Natural killer cell treated with Interleukin-12 subunit alpha and Interleukin-12 subunit beta and Interleukin-15 and Interleukin-18, amount 100 ng/mL, for 72 hours (primary cell): ENCODE data around the gene PIGM. TPM values are rescaled to one million over a fixed set of nuclear protein-coding genes. Genes with fewer than 3 reads are reported as not detected.

Source experiments
- ATAC-seq, 2 donors: fragments of 150-1000 bp; cut with Tn5 transposase in 1 of 2; sonication (Bioruptor Pico), chemical (Tn5 transposase) in 1 of 2; 2 replicates each; pipeline ENCODE4 v1.10.0; 2021
- DNase-seq: peaks from one replicate; pipeline ENCODE4 v3.0.0; 2022; ENCODE audit warnings: low spot score
- H3K27ac Mint-ChIP-seq, 2 donors: 1 replicate in 1 of 2; 2 replicates in 1 of 2; pipeline ENCODE4 v1.8.0; 2022; ENCODE audit warnings: mixed read lengths in 2 of 2, mild to moderate bottlenecking in 1 of 2, moderate library complexity in 1 of 2
- H3K27me3 Mint-ChIP-seq, 2 donors: 1 replicate in 1 of 2; 2 replicates in 1 of 2; pipeline ENCODE4 v1.8.0; 2022; ENCODE audit warnings: mixed read lengths in 2 of 2
- H3K36me3 Mint-ChIP-seq: one replicate; pipeline ENCODE4 v1.8.0; 2022; ENCODE audit warnings: mixed read lengths
- H3K4me1 Mint-ChIP-seq, 2 donors: 1 replicate in 1 of 2; 2 replicates in 1 of 2; pipeline ENCODE4 v1.8.0; 2022; ENCODE audit warnings: low read depth in 2 of 2, mixed read lengths in 2 of 2, mild to moderate bottlenecking in 1 of 2
- H3K4me3 Mint-ChIP-seq: one replicate; pipeline ENCODE4 v1.8.0; 2022; ENCODE audit warnings: mixed read lengths
- H3K9me3 Mint-ChIP-seq: 2 replicates; pipeline ENCODE4 v1.8.0; 2022; ENCODE audit warnings: mixed read lengths
- total RNA-seq, 2 donors: library from RNA; stranded (reverse); gene quantifications; one replicate each; pipeline ENCODE4 v1.2.3, GENCODE V29; 2022

The PIGM gene
- total RNA-seq, result 1 to 10 TPM; 4.9 to 5.6 TPM

GRCh38 chr1:160031365-160032164, at the start of gene PIGM:
Gene PIGM (minus strand): TSS chr1:160031990. CDS start chr1:160031739, 251 bp downstream.
- ATAC-seq (peak; percentile 98 to 99), DNase-seq (peak; percentile 94)
- no peaks in the 10 kb centered on the region for H3K27me3 Mint-ChIP-seq
- peak within 1 kb of the TSS; percentile 98 for H3K4me3 Mint-ChIP-seq
- peaks cover 24 to 27% of the 10 kb centered on the region in 2 donors for H3K4me1 Mint-ChIP-seq
- H3K36me3 Mint-ChIP-seq, result no peaks in the 10 kb centered on the region
- no peaks in the 10 kb centered on the region for H3K9me3 Mint-ChIP-seq
- H3K27ac Mint-ChIP-seq, result peak within 1 kb of the TSS; percentile 79 to 90

- H3K9me3 Mint-ChIP-seq, result no peaks in the 10 kb centered on the region
- no peak for ATAC-seq
- H3K27me3 Mint-ChIP-seq, result peaks cover 42 to 55% of the 10 kb centered on the region in 2 donors
- H3K4me1 Mint-ChIP-seq, result peaks cover 5 to 10% of the 10 kb centered on the region in 2 donors
- no peaks in the 10 kb centered on the region for H3K36me3 Mint-ChIP-seq
- H3K4me3 Mint-ChIP-seq, result no peak within 1 kb of the TSS
- no peak within 1 kb of the TSS for H3K27ac Mint-ChIP-seq
- DNase-seq, result no peak
Observed at GRCh38 chr1:160081261-160081936, 49.6 kb upstream of the PIGM start, which contains the start of gene KCNJ9. Gene KCNJ9 (plus strand): TSS chr1:160081538. CDS start chr1:160084031, 2,493 bp downstream.

GRCh38 chr1:160080381-160081100, 48.8 kb upstream of the PIGM start:
- DNase-seq, result no peak
- H3K27ac Mint-ChIP-seq, result no peak overlapping the region
- no peak for ATAC-seq
- H3K9me3 Mint-ChIP-seq, result no peaks in the 10 kb centered on the region
- H3K27me3 Mint-ChIP-seq, result peaks cover 42 to 55% of the 10 kb centered on the region in 2 donors
- H3K36me3 Mint-ChIP-seq, result no peaks in the 10 kb centered on the region
- peaks cover 5 to 7% of the 10 kb centered on the region in 2 donors for H3K4me1 Mint-ChIP-seq
- no peak overlapping the region for H3K4me3 Mint-ChIP-seq

- H3K27me3 Mint-ChIP-seq, result peaks cover 42 to 64% of the 10 kb centered on the region in 2 donors
- peaks cover 4% of the 10 kb centered on the region in 2 donors for H3K4me1 Mint-ChIP-seq
- DNase-seq (no peak), ATAC-seq (no peak)
- H3K4me3 Mint-ChIP-seq, result no peak overlapping the region
- no peaks in the 10 kb centered on the region for H3K9me3 Mint-ChIP-seq
- no peak overlapping the region for H3K27ac Mint-ChIP-seq
- H3K36me3 Mint-ChIP-seq, result no peaks in the 10 kb centered on the region
Observed at GRCh38 chr1:160079448-160079847, 47.7 kb upstream of the PIGM start.

GRCh38 chr1:160078512-160079195, 46.9 kb upstream of the PIGM start:
- Mint-ChIP-seq H3K9me3 (no peaks in the 10 kb centered on the region), H3K27ac (no peak overlapping the region), H3K27me3 (peaks cover 38 to 65% of the 10 kb centered on the region in 2 donors), H3K36me3 (no peaks in the 10 kb centered on the region), H3K4me3 (no peak overlapping the region), H3K4me1 (no peaks in the 10 kb centered on the region)
- ATAC-seq (peak; percentile 78 to 79), DNase-seq (no peak)

GRCh38 chr1:160077486-160077885, 45.7 kb upstream of the PIGM start:
- ATAC-seq (no peak), DNase-seq (no peak)
- Mint-ChIP-seq H3K4me3 (no peak overlapping the region), H3K4me1 (no peaks in the 10 kb centered on the region), H3K27me3 (peaks cover 34 to 60% of the 10 kb centered on the region in 2 donors), H3K27ac (no peak overlapping the region), H3K36me3 (no peaks in the 10 kb centered on the region), H3K9me3 (no peaks in the 10 kb centered on the region)

GRCh38 chr1:160076295-160076694, 44.5 kb upstream of the PIGM start:
- no peak for DNase-seq
- peaks cover 35 to 59% of the 10 kb centered on the region in 2 donors for H3K27me3 Mint-ChIP-seq
- H3K4me1 Mint-ChIP-seq, result no peaks in the 10 kb centered on the region
- no peaks in the 10 kb centered on the region for H3K36me3 Mint-ChIP-seq
- H3K27ac Mint-ChIP-seq, result no peak overlapping the region
- ATAC-seq, result no peak
- H3K9me3 Mint-ChIP-seq, result no peaks in the 10 kb centered on the region
- no peak overlapping the region for H3K4me3 Mint-ChIP-seq

GRCh38 chr1:160075836-160076235, 44.0 kb upstream of the PIGM start:
- no peak overlapping the region for H3K4me3 Mint-ChIP-seq
- ATAC-seq, result no peak
- no peaks in the 10 kb centered on the region for H3K4me1 Mint-ChIP-seq
- no peak overlapping the region for H3K27ac Mint-ChIP-seq
- no peaks in the 10 kb centered on the region for H3K36me3 Mint-ChIP-seq
- DNase-seq, result no peak
- no peaks in the 10 kb centered on the region for H3K9me3 Mint-ChIP-seq
- H3K27me3 Mint-ChIP-seq, result peaks cover 32 to 58% of the 10 kb centered on the region in 2 donors

GRCh38 chr1:160074865-160075264, 43.1 kb upstream of the PIGM start:
- no peak overlapping the region for H3K27ac Mint-ChIP-seq
- H3K36me3 Mint-ChIP-seq, result no peaks in the 10 kb centered on the region
- H3K4me3 Mint-ChIP-seq, result no peak overlapping the region
- ATAC-seq (no peak), DNase-seq (no peak)
- peaks cover 32 to 56% of the 10 kb centered on the region in 2 donors for H3K27me3 Mint-ChIP-seq
- no peaks in the 10 kb centered on the region for H3K9me3 Mint-ChIP-seq
- peaks cover 6 to 7% of the 10 kb centered on the region in 2 donors for H3K4me1 Mint-ChIP-seq

GRCh38 chr1:160071289-160071688, 39.5 kb upstream of the PIGM start:
- no peak for DNase-seq
- no peaks in the 10 kb centered on the region for H3K9me3 Mint-ChIP-seq
- no peaks in the 10 kb centered on the region for H3K36me3 Mint-ChIP-seq
- H3K27me3 Mint-ChIP-seq, result peaks cover 33 to 47% of the 10 kb centered on the region in 2 donors
- no peak for ATAC-seq
- H3K27ac Mint-ChIP-seq, result no peak overlapping the region
- H3K4me1 Mint-ChIP-seq, result peaks cover 6 to 11% of the 10 kb centered on the region in 2 donors
- no peak overlapping the region for H3K4me3 Mint-ChIP-seq

GRCh38 chr1:160070243-160071163, 38.7 kb upstream of the PIGM start:
- Mint-ChIP-seq H3K27me3 (peaks cover 38 to 55% of the 10 kb centered on the region in 2 donors), H3K9me3 (no peaks in the 10 kb centered on the region), H3K4me1 (peaks cover 6 to 11% of the 10 kb centered on the region in 2 donors), H3K27ac (no peak overlapping the region), H3K4me3 (peak overlapping the region; percentile 97), H3K36me3 (no peaks in the 10 kb centered on the region)
- peak; percentile 91 to 92 for ATAC-seq
- peak; percentile 71 for DNase-seq

- H3K4me3 Mint-ChIP-seq, result peak within 1 kb of the TSS; percentile 97
- no peaks in the 10 kb centered on the region for H3K9me3 Mint-ChIP-seq
- DNase-seq, result no peak
- ATAC-seq, result no peak
- H3K4me1 Mint-ChIP-seq, result peaks cover 6 to 11% of the 10 kb centered on the region in 2 donors
- H3K27ac Mint-ChIP-seq, result no peak within 1 kb of the TSS
- peaks cover 39 to 53% of the 10 kb centered on the region in 2 donors for H3K27me3 Mint-ChIP-seq
- no peaks in the 10 kb centered on the region for H3K36me3 Mint-ChIP-seq
Observed at GRCh38 chr1:160069460-160070231, 37.9 kb upstream of the PIGM start, which contains the start of gene KCNJ10. Gene KCNJ10 (minus strand): TSS chr1:160070160. CDS start chr1:160042532, 27,628 bp downstream.
